Stimulated activated CD8-positive, alpha-beta memory T cell treated with anti-CD3 and anti-CD28 coated beads, Interleukin-15, amount 100 ng/mL, for 24 hours (primary cell): ENCODE results near the gene ACAA2.
"Not testable (repeated sequence)": the region's sequence is repeated elsewhere in the genome, so short reads cannot be mapped to it uniquely, and the experiment has no call there.

Experiments used
- DNase-seq: peaks from one replicate; pipeline ENCODE4 v3.0.0-alpha.2; 2020; ENCODE audit warnings: low read depth

Gene ACAA2

DNA sequence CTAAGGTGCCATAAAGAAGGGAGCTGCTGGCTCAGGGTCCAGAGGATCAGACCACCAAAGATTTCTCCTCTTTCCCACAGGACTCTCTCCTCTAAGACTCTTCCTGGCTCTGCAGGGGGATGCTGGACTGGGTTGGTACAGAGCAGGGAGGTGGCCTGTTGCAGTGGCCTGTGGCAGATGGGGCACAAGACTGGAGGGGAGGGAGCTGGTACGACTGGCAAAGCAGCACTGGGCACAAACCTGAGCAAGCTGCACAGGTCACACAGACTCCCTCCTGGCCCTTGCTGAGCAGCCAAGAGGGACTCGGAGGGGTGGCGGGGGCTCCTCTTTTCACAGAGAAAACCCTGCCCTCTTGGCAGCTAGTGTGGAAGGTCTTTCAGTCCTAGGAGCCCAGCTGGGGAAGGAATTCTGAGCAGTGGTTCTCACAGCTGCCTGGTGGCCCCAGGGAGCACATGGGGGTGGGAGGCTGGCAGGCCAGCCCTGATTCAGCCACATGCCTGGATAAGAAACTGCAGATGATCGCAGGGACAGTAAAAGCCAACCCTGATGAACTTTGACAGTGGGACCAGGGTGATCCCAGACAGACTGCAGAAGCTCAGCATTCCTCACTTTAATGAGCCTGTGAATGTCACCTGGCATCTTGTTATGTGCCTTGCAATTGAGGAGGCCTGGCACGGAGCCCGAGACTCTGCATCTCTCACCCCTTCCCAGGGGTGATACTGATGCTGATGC is 32.5 kb upstream of the ACAA2 start:
- DNase-seq = no peak

DNA sequence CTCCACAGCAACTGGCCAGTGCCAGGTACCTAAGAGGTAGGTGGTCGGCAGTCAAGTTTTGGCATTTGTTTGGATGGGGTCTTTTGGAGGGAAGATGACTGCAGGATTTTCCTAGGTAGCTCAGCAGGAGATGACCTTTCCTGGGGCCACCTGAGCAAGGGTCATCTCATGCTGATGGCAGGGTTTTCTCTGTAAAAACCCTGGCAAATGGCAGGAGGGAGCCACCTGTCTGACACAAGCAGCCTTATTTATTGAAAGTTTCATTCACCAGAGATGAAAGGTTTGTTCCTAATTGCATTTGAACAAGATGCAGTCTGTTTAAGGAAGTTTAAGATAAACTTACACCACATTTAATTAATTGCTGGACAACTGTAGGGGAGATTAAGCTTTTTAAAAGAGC is 31.6 kb upstream of the ACAA2 start:
- DNase-seq = no peak

GRCh38 chr18:49843778-49844625 is 30.7 kb upstream of the ACAA2 start:
- no peak for DNase-seq

DNA sequence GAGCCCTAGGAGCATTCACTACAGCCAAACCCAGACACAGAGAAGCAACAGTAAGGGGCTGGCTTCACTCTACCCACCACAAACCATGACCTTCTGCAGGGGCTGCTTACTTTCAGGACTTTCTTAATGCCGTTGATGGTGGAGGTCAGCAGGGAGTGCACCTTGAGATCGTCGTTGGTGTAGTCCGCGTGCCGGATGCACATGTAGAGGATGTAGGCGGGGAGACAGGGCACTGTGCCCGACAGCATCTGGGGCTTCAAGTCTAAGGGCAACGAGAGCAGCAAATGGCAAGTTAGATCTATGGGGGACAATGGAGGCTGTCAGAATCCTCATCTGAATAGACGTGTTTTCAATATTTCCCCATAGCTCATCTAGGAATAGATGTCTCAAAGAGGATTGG is 29.8 kb upstream of the ACAA2 start:
- no peak for DNase-seq

GRCh38 chr18:49842656-49843055 is 29.3 kb upstream of the ACAA2 start:
- no peak for DNase-seq

DNA sequence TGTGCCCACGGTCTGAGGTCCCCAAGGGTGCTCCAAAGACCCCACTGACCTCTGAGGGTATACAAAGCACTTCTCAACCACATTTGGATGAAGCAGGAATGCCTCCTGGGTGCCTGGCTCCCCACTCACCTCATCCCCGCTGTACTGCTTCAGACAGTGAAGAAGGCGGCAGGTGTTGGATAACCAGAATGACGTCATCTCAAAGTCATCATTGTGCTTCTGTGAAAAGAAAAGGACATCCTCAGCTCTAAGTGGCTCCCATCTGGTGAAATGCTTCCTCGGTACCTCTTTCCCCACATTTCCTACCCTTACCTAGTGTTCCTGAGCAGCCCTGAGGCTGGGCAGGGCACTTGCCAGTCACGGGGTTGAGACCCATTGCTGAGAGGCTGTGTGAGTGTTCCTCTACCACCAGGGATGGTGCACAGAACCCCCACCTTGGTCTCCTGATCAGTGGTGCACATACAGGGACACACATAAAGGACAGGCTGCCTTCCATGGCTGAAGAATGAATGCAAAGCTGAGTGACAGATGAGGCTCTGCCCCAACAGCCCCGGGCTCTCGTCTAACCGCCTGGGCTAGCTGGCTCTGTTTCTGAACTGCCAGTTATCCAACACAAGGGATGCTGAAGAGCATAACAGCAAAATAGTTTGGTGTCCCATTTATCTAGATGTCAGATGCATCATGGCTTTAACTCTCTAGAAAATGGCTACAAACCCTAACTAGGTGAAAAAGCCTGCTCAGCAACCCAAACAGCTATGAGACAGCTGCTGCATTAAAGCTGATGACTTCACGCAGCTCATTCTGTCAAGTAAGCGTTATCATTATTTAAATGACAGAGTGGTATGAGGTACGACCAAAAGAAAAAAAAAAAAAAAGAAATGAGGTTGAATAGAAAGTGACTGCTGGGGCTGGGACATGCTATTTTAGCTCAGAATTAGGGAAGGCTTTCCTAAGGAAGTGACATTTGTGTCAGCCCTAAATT is 28.2 kb upstream of the ACAA2 start:
- no peak for DNase-seq

GRCh38 chr18:49839012-49839411 is 25.7 kb upstream of the ACAA2 start:
- DNase-seq = no peak

GRCh38 chr18:49838381-49838780 is 25.0 kb upstream of the ACAA2 start:
- DNase-seq = no peak

DNA sequence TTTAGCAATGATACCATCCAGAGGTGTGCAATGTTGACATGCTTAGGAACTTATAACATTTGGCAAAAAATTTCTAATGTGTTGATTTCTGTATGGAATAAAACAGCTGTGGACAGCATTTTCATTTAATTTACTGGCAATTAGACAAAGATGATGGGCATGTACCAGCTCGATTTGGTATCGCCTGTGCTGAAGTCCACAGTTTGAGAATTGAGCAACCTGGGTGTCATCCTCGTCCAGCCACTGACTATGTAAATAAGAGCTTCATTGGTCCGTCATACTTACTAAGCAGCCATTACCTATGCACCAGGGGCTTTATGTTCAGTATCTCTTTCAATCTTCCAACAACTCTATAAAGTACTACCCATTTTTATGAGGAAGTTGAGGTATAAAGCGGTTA is 24.6 kb upstream of the ACAA2 start:
- DNase-seq = no peak

GRCh38 chr18:49837316-49837835 is 24.0 kb upstream of the ACAA2 start:
- not testable (repeated sequence) for DNase-seq

DNA sequence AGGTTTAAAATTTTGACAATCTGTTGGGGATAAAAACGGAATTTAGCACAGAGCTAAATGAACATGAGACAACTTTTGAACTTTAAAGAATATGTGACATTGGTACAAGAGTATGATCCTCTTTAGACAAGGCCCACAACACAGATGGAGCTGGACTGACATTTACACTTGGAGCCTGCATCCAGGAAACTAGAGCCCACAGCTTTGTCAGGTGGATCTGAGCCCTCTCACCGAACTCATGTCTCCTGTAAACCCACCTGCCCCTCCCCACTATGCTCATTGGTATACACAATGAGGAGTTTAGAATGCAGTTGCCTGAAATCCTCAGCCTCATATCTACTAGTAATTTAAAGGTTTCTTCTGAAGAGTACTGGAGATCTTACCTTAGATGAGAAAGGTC is 22.1 kb upstream of the ACAA2 start:
- no peak for DNase-seq

DNA sequence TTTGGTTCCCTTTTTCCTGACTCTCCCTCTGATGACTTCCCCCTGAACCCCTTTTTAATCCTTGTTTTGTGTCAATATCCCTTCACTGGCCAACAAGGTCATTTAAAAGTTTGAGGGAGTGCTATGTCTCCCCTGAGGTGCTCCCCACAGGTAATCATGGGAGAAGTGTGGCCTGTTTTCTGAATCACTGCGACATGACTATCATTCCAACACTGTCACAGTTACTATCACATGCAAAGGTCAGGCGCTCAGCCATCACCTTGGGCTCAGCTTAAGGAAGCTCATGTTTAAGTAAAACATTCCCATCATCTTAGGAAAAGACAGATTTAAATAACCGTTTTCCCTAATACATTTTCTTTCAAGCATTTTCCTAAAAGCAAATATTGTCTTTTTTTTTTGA is 20.9 kb upstream of the ACAA2 start:
- no peak for DNase-seq

- DNase-seq = no peak
These were observed 20.5 kb upstream of the ACAA2 start for GRCh38 chr18:49833814-49834213.

DNA sequence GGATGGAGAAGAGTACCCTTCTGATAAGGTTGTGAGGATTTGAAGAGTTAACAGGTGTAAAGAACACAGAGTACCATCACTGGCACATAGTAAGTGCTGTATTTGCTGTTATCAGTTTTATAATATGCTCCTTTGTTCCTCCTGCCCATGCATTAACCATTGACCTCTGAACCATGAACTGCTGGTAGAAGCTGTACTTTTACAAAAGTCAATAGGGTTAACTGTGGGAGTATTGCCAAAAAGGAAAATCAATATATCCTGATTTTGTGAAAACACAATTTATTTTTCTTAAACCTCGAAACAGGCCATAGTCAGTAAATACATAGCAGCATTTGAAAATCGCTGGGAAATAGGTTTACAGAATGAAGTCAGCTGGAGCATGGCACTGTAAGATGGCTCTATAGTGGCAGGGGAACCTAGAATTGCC is 18.9 kb upstream of the ACAA2 start:
- DNase-seq = no peak

- DNase-seq = no peak
These were observed 14.7 kb upstream of the ACAA2 start for GRCh38 chr18:49827996-49828395.

DNA sequence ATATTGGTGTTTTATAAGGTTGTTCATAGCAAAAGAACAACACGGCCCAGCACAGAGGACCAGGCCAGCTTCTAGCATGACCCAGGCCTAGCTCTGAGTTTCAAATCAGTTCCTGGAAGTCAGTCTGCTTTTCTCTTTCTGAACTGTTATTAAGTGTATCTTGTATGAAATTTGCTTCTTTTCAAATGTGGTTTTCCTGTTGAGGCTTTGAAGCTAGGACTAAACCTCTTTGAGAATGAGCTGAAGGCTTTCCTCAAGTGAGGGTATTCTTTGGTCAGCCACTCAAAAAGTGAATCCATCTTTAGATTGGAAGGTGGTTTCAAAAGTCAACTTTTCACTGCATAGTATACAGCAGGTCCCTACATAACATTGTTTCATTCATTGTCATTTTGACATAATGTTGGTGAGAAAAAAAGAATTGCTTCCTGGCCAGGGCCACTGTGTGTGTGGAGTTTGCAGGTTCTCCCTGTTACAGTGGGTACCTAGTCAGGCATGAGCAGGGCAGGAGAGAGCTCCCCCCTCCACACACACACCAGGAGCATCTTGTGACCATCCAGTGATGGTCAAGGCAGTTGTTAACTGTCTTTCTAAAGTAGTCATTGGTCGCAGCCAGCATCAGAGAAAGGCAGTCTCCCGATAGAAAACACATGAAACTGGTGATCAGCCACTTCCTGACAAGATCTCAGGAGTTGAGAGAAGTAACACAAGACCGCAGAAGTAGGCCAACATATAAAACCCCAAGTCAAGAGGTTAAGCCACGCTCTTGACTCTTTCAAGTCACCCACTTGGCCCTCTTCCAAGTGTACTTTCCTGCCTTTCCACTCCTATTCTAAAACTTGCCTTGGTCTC is 6.7 kb upstream of the ACAA2 start:
- DNase-seq = no peak

DNA sequence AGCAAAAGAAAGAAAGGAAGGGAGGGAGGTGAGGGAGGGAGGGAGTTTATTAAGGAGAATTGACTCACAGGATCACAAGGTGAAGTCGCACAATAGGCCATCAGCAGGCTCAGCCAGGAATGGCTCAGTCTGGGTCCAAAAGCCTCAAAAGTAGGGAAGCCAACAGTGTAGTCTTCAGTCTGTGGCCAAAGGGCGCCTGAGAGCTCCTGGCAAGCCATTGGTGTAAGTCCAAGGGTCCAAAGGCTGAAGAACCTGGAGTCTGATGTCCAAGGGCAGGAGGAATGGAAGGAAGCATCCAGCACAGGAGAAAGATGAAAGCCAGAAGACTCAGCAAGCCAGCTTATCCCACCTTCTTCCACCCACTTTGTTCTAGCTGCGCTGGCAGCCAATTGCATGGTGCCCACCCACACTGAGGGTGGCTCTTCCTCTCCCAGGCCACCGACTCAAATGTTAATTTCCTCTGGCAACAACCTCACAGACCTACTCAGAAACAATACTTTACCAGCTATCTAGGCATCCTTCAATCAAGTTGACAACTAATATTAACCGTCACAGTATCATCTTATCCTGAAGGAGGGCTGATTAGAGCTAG is 5.8 kb upstream of the ACAA2 start:
- no peak for DNase-seq

GRCh38 chr18:49817947-49818346 is 4.6 kb upstream of the ACAA2 start:
- DNase-seq = no peak

- no peak for DNase-seq
These were observed 2.6 kb upstream of the ACAA2 start for GRCh38 chr18:49815927-49816326.

- DNase-seq = peak; percentile 20
These were observed 790 bp upstream of the ACAA2 start for GRCh38 chr18:49814147-49814499.

DNA sequence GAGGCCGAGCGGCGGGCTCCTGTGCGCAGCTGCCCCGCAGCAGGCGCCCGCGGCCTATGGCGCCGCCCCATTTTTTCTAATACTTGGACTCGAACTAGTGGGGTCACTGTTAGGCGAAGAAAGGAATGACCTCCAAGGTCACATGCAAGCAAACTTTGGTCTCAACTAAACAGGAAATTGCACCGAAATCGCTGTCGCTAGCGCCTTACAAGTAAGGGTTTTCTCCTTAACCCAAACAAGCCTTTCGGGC is 339 bp downstream of the ACAA2 start:
- no peak for DNase-seq
